Astrocyte of the spinal cord (primary cell): Measurements from ENCODE around the gene SPSB2.

Experiments
- DNase-seq: peaks from one replicate; pipeline ENCODE4 v3.0.0; 2011; ENCODE audit warnings: low read depth, low spot score
- H3K4me3 ChIP-seq: 2 replicates; pipeline ENCODE4 v1.5.1; 2011; ENCODE audit warnings: low read depth, mild to moderate bottlenecking, low read length, moderate library complexity
- in situ Hi-C: cut with HindIII; loops from 2 replicates; pipeline ENCODE4 v1.10.0; 2017; ENCODE audit warnings: low sequenced_read_pairs
- TF ChIP-seq, protein P1 (sequence below): IDR thresholded peaks from 2 replicates; pipeline ENCODE4 v1.5.1; 2012; ENCODE audit warnings: low read depth, mild to moderate bottlenecking, low read length, inconsistent platforms

SPSB2 gene

DNA sequence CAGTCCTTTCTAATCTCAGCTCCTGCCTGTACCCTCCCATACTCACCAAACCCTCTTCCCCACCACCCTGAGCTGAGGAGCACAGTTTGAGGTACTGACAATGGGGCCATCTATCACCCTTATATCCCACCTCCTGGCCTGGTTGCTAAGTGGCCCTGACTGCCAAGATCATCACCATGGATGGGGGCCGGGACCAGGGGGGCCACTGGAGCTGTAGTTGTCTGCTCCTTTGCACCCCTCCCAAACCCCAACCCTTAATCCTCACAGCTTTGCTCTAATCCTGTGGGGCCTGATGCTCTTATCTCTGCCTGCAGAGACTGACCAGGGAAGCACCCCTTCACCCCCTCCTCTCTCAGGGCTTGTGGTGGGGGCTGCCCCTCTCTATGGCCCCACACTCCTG is 32.8 kb downstream of the SPSB2 start:
- DNase-seq, result no peak
- H3K4me3 ChIP-seq, result no peak overlapping the region
- TF ChIP-seq, protein P1, sequence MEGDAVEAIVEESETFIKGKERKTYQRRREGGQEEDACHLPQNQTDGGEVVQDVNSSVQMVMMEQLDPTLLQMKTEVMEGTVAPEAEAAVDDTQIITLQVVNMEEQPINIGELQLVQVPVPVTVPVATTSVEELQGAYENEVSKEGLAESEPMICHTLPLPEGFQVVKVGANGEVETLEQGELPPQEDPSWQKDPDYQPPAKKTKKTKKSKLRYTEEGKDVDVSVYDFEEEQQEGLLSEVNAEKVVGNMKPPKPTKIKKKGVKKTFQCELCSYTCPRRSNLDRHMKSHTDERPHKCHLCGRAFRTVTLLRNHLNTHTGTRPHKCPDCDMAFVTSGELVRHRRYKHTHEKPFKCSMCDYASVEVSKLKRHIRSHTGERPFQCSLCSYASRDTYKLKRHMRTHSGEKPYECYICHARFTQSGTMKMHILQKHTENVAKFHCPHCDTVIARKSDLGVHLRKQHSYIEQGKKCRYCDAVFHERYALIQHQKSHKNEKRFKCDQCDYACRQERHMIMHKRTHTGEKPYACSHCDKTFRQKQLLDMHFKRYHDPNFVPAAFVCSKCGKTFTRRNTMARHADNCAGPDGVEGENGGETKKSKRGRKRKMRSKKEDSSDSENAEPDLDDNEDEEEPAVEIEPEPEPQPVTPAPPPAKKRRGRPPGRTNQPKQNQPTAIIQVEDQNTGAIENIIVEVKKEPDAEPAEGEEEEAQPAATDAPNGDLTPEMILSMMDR, result no peak
- in situ Hi-C loops, result no loop called here

DNA sequence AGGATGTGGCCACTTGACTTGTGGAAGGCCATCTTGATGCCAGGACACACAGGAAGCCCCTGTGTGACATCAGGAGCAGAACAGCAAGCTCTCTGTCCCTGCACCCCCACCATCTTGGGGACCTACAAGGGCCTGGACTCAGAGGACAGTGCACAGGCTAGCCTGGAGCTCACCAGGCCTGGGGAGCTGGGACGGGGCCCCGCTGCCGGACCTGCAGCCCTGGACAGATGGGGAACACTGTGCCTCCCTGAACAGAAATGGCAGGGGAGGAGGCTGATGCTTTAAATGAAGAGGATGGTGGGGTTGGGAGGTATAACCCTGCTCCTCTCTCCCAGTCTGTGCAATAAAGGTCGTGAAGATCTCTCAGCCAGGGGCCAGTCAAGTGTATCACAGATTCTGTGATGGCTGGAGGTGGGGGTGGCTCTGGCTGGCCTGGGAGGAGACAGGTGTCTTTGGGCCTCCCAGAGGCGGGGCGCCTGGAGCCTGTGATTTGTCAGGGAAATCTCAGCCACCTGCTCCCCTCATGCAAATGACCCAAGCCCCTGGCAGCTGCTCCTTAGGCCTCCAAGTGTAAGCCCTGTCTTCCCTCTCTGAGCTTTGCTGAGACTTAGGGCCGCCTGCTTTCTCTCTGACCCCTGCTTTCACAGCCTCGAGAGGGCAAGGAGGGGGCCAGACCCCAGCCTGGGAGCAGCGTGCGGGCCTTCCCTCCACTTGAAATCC is 33.5 kb downstream of the SPSB2 start:
- H3K4me3 ChIP-seq, result no peak overlapping the region
- in situ Hi-C loops, result no loop called here
- TF ChIP-seq, protein P1, result no peak
- no peak for DNase-seq

DNA sequence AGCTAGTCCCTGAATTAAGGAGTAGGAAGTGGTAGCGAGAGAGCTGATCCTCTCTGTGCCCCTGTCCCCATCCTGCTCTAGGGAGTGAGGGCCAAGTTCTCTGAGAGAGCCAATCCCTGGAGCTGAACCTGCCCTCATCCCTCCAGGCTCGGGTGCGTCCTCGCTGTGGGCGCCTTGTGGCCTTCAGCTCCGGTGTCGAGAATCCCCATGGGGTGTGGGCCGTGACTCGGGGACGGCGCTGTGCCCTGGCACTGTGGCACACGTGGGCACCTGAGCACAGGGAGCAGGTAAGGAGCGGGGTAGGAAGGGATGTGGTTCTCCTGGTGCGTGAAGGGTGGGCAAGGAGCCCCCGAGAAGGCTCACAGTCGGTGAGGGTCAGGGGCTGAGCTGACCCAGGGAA is 34.2 kb downstream of the SPSB2 start:
- DNase-seq, result no peak
- in situ Hi-C loops, result no loop called here
- TF ChIP-seq, protein P1, result no peak
- H3K4me3 ChIP-seq, result no peak overlapping the region

DNA sequence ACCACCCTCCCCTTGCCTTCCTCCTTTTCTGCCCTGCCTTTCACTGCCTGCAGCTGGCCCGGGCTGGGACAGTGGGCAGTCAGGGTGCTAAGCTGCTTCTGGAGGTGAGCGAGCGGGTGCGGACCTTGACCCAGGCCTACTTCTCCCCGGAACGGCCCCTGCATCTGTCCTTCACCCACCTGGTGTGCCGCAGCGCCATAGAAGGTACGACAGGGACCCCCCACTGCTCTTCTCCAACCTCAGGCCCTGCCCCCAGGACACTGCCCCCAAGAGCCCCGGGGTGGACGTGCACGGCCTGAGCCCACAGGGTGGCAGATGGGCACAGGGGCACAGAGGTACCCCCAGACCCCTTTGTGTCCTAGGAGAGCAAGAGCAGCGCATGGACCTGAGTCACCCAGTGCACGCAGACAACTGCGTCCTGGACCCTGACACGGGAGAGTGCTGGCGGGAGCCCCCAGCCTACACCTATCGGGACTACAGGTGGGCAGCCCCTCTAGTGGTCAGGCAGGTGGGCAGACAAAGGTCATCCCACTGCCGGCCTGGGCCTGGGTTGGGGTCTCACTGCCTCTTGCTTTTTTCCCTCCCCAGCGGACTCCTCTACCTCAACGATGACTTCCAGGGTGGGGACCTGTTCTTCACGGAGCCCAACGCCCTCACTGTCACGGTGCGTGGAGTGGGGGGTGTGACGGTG is 35.6 kb downstream of the SPSB2 start:
- TF ChIP-seq, protein P1, result no peak
- in situ Hi-C loops, result no loop called here
- no peak overlapping the region for H3K4me3 ChIP-seq
- DNase-seq, result no peak

DNA sequence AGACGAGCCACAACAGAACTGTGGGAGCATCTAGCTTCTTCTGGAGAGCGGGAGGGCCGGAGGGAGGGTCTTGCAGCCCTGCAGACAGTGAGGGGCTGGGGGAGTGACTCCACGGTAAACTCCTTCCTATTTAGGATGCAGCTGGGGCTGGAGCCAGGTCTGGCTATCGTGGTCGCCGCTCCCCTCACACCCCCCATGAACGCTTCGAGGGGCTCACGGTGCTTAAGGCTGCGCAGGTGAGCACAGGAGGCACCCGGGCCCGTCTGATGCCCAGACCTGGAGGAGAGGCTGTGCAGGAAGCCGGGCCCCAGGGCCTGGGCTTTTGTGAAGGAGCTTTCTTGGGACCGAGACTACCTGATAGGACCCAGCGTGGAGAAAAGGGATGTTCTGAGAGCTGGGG is 36.3 kb downstream of the SPSB2 start:
- DNase-seq, result no peak
- H3K4me3 ChIP-seq, result no peak overlapping the region
- in situ Hi-C loops, result no loop called here
- TF ChIP-seq, protein P1, result no peak

DNA sequence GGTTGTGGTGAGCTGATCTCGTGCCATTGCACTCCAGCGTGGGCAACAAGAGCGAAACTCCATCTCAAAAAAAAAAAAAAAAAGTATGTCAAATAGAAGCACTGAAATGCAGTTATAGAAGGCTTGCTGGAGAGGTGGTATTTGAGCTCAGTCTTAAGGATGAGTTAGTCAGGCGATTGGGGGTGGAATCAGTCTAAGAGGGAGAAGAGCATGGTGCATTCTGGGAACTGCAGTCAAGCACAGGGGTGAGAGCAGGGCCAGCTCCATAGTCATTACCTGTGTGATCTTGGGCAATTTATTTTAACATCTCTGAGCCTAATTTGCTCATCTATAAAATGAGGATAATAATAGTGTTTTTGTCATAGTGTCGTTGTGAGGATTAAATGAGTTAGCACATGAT is 38.2 kb downstream of the SPSB2 start:
- in situ Hi-C loops, result no loop called here
- no peak for DNase-seq
- TF ChIP-seq, protein P1, result no peak
- no peak overlapping the region for H3K4me3 ChIP-seq
